HG03103 (cell line): ENCODE measurements around the gene TMEM214.

ENCODE experiments used
- ATAC-seq: cut with Tn5 transposase; IDR thresholded peaks from one replicate; pipeline ENCODE4 v1.9.1; 2021; ENCODE audit warnings: low read depth; ENCODE audit not compliant: unreplicated experiment

Gene TMEM214

GRCh38 chr2:27081984-27082772, 49.4 kb downstream of the TMEM214 start:
- ATAC-seq, result no peak

- no peak for ATAC-seq
Measured at GRCh38 chr2:27082773-27083409, 50.1 kb downstream of the TMEM214 start.

GRCh38 chr2:27083410-27084296, 50.9 kb downstream of the TMEM214 start:
- ATAC-seq, result no peak

- no peak for ATAC-seq
Measured at GRCh38 chr2:27084297-27085061, 51.7 kb downstream of the TMEM214 start.

- no peak for ATAC-seq
Measured at GRCh38 chr2:27085062-27085672, 52.4 kb downstream of the TMEM214 start.

GRCh38 chr2:27085673-27086089, 52.9 kb downstream of the TMEM214 start:
- peak; percentile 4 for ATAC-seq

GRCh38 chr2:27086090-27086723, 53.4 kb downstream of the TMEM214 start:
- peak; percentile 72 for ATAC-seq

GRCh38 chr2:27086724-27087593, 54.2 kb downstream of the TMEM214 start, which contains the start of gene KHK:
Gene KHK (plus strand): TSS chr2:27086772. CDS start chr2:27087260, 488 bp downstream.
- ATAC-seq, result no peak

GRCh38 chr2:27087823-27088410, 55.2 kb downstream of the TMEM214 start:
- no peak for ATAC-seq

- no peak for ATAC-seq
Measured at GRCh38 chr2:27088634-27089033, 55.9 kb downstream of the TMEM214 start.

- no peak for ATAC-seq
Measured at GRCh38 chr2:27089111-27089954, 56.6 kb downstream of the TMEM214 start.
